ENCODE results near the gene NLRP6.
"Not testable (repeated sequence)": the region's sequence is repeated elsewhere in the genome, so short reads cannot be mapped to it uniquely, and the experiment has no call there.

Gene NLRP6

GRCh38 chr11:253160-253885 is 24.9 kb upstream of the NLRP6 start:
- peak in 1 of 42 donors; percentile 38 for DNase-seq
- intact Hi-C loops (cut with DNase I), result no loop called here

DNA sequence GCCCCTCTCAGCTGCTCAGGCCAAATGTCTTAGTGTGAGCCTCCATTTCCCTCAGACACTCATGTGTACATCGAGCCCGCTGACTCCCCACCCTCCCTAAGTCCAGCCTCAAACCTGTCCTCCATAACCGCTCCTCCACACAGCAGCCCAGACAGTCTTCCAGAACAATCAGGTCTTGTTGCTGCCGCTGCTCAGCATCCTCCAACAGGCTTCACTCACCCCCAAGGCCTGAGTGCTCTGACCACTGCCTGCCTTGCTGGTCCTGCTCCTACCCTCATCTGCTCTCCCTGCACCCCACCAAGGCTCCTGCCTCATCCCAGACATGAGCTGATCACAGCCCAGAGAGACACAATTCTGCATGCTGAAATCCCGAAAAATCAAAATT is 24.3 kb upstream of the NLRP6 start:
- DNase-seq, result peak in 2 of 42 donors; percentile 33 to 38
- intact Hi-C loops (cut with DNase I), result no loop called here

GRCh38 chr11:255176-255575 is 23.0 kb upstream of the NLRP6 start:
- DNase-seq, result peak in 1 of 42 donors; percentile 7

GRCh38 chr11:255816-256215 is 22.4 kb upstream of the NLRP6 start:
- intact Hi-C loops (cut with DNase I), result no loop called here
- DNase-seq, result peak in 1 of 42 donors; percentile 8

More at GRCh38 chr11:255176-255575, 23.0 kb upstream of the NLRP6 start:
- intact Hi-C loops (cut with DNase I), result no loop called here

DNA sequence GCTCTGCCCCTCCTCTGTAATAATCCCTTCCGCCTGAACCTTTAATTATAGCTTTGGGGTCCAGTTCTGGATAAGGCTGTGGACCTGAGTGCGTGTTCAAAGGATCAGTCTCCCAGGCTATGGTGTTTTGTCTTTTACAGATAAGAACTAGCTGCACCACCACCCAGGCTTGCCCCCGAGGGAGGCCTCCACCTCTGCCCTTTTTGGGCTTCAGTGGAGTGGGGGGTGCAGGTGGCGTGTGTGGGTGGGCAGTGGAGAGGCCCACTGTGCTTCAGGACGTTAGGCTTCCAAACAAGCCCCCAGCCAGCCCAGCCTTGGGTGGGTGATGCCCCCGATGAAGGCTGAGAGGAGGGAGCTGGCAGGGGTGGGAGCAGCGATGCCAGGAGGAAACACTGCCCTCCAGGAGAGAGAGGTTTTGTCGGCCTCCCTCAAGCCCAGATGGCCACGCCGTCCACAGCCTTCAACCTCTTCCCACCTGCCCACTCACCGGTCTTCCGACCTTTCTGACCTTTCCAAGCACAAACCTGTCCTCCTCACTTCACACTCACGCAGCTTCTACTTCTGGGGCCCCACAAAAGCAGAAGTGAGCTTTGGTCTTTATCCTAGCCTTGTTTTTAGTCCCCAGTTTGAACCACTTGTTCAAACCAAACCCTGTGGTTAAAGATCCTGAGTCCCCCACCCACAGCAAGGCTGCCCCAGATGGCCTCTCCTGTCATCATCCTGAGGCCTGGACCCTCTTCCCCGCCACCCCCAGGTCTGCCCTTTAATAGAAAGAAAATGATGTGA is 21.1 kb upstream of the NLRP6 start:
- intact Hi-C loops (cut with DNase I), result no loop called here
- DNase-seq, result peak in 1 of 42 donors; percentile 17

DNA sequence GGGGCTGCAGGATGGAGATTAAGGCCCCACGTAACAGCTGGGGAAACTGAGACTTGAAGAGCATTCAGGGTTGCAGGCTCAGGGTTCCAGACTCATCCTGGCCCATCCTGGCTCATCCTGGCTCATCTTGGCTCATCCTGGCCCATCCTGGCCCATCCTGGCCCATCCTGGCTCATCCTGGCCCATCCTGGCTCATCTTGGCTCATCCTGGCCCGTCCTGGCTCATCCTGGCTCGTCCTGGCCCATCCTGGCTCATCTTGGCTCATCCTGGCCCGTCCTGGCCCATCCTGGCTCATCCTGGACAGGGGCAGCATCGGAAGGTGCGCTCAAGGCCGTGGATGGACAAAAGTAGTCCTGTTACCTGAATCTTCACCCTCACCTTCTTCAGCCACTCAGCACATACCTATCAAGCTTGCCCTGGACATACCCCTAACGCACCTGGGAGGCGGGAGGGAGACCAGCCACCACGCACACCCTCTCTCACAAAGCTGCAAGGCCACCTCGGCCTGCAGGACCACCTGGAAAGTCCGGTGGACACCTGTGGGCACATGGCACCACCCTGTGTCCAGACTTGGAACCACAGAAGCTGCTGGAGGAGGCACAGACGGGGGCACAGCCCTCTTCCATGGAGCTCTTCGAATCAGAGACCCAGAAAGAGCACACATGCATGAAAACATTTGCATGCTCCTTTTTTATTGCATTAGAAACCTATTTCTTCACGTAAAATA is 20.3 kb upstream of the NLRP6 start:
- DNase-seq, result peak in 1 of 42 donors; percentile 29
- intact Hi-C loops (cut with DNase I), result no loop called here

DNA sequence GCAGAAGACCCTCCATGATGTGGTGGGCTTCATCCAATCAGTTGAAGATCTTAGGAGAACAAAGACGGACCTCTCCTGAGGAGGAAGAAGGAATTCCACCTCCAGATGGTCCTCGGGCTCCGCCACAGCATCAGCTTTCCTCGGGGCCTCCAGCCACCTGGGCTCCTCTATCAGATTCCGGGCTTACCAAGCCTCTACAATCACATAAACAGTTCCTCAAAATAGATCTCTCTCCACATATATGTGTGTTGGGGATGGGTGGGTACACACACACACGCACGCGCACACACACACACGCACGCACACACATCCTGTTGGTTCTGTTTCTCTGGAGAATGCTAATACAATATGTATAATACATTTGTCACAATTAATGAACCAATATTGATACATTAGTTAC is 18.8 kb upstream of the NLRP6 start:
- peak in 1 of 42 donors; percentile 3 for DNase-seq
- intact Hi-C loops (cut with DNase I), result no loop called here

DNA sequence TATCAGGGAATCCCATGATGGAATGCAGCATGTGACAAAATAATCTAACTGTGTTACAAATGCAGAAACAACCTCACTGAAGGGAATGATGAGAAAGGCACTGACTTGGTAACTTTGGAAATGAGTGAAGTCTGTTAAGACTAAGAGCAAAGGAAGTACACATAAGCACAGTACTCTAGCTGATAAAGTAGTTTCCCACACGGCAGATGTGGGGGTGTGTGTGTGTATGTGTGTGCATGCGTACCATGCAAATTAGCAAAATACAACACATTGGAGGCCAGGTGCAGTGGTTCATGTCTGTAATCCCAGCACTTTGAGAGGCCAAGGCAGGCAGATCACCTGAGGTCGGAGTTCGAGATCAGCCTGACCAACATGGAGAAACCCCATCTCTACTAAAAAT is 16.6 kb upstream of the NLRP6 start:
- DNase-seq, result peak in 1 of 42 donors; percentile 5
- intact Hi-C loops (cut with DNase I), result no loop called here

GRCh38 chr11:266676-267439 is 11.3 kb upstream of the NLRP6 start:
- intact Hi-C loops (cut with DNase I), result no loop called here
- peak in 1 of 42 donors; percentile 33 for DNase-seq

DNA sequence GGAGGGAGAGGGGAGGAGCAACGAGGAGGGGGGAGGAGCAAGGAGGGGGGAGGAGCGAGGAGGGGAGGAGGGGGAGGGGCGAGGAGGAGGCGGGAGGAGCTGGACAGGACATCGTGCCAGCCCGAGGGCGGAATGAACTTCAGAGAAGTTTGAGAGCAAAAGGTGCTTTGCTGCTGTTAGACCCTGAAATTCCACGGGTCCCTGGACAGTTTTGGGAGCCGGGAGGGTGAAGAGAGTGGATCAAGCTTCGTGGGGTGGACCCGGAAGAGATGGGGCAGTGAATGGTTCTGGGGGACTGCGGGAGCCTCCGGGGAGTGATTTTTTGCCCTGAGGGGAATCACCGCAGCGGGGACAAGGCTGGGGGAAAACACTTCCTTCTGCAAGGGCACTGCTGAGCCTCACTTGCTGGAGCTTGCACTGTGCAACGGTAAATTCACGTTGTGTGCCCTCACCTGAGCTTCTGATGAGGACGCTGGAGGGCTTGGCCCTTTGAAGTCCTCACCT is 10.7 kb upstream of the NLRP6 start:
- DNase-seq, result peak in 1 of 42 donors; percentile 41
- intact Hi-C loops (cut with DNase I), result no loop called here

DNA sequence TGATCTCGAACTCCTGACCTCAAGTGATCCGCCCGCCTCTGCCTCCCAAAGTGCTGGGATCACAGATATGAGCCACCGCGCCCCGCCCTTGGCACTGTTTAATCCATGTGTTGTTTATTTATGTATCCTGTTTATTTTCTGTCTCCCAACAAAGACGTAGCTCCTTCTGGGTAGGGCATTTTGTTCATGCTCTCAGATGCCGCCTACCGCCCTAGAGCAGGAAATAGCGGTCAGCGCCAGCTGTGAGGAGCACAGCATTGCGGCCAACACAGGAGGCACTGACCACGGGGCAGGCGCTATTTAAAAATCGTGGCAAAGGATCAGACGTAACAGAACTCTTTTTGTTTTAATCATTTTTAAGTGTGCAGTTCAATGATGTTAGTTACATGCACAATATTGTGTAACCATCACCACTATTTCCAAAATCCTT is 9.5 kb upstream of the NLRP6 start:
- peak in 27 of 42 donors; percentile 22 to 70 (median 46) for DNase-seq
- intact Hi-C loops (cut with DNase I), result not testable (repeated sequence)

DNA sequence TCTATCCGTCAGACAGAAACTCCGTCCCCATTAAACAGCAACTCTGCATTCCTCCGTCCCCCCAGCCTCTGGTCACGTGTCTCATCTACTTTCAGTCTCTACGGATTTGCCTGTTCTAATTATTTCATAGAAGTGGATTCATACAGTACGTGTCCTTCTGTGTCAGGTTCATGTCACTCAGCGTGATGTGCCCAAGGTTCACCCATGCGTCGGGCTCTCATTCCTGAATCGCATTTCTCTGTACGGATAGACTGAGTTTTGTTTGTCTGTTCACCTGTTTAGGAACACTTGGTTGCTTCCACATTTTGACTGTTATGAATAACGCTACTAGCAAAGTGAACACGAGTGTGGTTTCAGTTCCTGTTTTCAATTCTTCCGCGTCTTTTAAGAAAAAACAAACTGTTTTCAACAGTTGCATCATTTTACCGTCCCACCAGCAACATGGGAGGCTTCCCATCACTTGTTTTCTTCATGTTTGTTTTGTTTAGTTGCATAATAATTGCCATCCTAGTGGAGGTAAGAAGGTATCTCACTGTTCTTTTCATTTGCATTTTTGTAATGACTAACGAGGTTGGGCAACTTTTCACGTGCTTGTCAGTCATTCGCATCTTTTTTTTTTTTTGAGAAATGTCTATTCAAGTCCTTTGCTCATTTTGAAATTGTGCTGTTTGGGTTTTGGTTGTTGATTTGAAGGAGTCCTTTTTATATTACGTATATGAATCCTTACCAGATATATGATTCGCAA is 8.9 kb upstream of the NLRP6 start:
- intact Hi-C loops (cut with DNase I), result no loop called here
- DNase-seq, result peak in 2 of 42 donors; percentile 26 to 34

DNA sequence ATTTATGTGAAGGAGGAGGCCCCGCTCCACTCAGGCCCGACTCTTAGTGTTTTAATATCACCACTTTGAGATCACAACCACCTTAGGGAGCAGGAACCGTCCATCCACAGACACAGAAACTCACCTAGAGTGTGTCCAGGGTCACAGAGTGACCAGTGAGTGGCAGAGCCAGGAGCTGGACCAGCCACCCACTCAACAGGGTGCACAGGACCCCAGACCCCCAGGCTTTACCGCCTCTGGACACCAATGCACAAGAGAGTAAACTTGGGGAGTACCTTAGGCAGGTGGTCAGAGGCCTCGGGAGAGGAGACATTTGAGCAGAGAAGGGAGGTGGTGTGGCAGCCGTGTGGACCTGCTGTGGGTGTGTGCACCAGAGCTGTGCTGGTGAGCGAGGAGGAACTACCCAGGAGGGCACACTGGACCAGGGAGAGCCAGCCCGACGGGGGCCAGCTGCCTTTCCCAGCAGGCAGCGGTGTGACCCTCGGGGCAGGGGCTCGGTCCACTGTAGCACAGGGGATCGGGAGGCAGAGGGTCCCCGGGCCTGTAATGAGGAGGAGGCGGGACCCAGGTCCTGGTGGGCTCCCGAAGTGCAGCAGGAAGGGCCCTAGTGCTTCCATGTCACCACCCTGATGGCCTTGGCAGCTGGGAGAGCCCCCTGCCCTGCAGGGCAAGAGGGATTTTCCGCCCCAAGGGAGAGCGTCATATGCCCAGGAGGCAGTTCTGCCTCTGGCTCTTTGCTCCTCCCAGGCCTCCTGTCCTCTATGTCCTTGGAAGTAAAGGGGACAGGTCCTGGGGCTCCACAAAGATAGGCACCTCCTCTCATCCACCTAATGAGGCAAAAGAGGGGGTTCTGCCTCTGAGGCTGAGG is 7.5 kb upstream of the NLRP6 start:
- DNase-seq, result peak in 2 of 42 donors; percentile 6 to 25

DNA sequence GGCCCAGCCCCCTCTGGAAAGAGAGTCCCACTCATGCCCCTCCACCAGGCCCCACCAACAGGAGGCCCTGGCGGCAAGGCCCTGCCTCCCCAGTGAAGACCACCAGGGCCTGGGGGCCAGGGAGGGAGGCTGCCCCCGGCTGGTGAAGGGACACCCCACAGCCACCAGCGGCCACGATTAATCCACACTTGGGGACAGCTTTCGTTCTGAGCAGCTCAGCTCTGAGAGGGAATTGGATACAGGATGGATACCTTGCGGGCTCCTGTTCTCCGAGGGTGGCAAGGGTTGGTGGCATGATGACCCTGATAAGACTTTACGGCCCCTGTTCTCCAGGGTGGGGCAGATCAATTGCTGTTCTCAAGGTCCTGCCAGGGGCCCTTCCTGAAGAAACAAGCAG is 6.9 kb upstream of the NLRP6 start:
- intact Hi-C loops (cut with DNase I), result no loop called here
- peak in 4 of 42 donors; percentile 1 to 6 (median 2) for DNase-seq

More for the DNA sequence above, 7.5 kb upstream of the NLRP6 start:
- intact Hi-C loops (cut with DNase I), result no loop called here

- peak in 2 of 42 donors; percentile 12 to 20 for DNase-seq
- intact Hi-C loops (cut with DNase I), result no loop called here
Observed at GRCh38 chr11:272195-272930, 5.8 kb upstream of the NLRP6 start.

DNA sequence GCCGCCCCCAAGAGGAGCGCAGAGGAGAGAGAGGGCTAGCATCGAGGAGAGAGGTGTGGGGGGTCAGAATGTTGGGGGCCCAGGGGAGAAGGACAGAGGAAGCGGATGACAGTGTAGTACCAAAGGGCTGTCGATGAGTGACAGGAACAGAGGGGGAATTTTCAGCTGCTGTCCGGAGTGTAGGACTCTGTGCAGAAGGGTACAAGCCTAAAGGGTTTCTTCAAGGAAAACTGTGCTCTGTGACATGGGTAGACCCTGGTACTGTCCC is 5.3 kb upstream of the NLRP6 start:
- intact Hi-C loops (cut with DNase I), result no loop called here
- peak in 2 of 42 donors; percentile 7 to 22 for DNase-seq

DNA sequence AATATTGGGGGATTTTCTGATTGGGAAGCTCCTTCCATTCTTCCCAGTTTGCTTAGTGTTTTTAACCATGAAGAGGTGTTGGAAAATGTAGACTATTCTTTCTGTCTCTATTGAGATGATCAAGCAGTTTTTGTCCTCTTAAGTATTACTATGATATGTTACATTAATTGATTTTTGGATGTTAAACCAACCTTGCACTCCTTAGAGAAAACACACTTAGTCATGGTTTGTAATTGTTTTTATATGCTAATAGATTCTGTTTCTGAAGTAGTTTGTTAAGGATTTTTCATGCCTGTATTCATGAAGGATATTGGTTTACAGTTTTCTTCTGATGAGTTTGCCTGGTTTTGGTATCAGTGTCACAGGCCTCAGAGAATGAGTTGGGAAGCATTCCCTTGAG is 2.0 kb upstream of the NLRP6 start:
- intact Hi-C loops (cut with DNase I), result no loop called here
- DNase-seq, result no peak

Data from head of caudate nucleus (tissue), 42 donors.